ENCODE measurements around the gene LRRC8C.

LRRC8C gene

DNA sequence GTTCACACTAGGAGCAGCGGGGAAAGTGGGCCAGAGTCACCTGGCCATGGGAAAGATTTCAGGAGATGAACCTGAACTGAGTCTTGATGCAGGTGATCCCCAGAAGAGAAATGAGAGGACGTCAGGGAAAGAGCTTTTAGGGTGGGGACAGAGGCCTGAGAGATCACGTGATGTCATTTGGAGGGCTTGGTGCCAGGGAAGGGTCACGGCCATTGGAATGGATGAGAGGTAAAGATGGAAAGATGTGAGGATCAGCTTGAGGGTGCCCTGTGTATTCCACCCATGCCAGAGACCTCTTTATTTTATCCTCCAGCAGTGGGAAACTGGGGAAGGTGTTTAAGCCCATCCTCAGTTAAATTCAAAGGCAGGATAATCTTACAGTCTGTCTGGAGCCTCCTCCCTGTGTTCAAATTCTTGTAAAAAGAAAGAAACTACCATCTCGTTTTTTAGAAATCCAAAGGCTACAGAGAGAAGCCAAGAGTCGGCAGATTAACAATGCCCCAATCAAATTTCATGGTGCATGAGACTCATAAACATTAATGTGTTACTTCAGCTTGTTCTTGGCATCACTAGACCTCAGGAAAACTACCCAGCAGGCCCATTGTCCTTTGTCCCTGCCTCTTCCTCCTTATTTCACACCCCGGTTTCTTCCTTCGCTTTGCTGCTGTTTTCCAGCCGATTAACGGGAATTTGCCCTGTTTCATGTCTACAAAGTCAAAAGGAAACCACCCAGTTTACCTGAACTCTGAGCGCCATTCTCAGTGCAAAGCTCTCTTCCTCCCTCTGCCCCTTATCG, 94.8 kb downstream of the LRRC8C start:
- WGBS (ENCODE audit: extremely low coverage, insufficient coverage, insufficient read length) = no CpG with 5 or more reads among the region's 12 CpGs
- no peak overlapping the region for H3K9ac ChIP-seq (ENCODE audit: low read length)
- no peak overlapping the region for H3K4ac ChIP-seq (ENCODE audit: low read depth, low read length)
- no peak overlapping the region for H3K4me3 ChIP-seq (ENCODE audit: low read depth, low read length)
- no peak overlapping the region for H3K23ac ChIP-seq (ENCODE audit: low read length)
- H4K12ac ChIP-seq (ENCODE audit: low read depth, low read length) = no peak overlapping the region
- no peak overlapping the region for H2BK12ac ChIP-seq (ENCODE audit: low read length)
- H3K79me2 ChIP-seq (ENCODE audit: control insufficient read depth, insufficient read depth, low read length, poor library complexity) = no peaks in the 10 kb centered on the region
- no peak overlapping the region for H2AK5ac ChIP-seq (ENCODE audit: low read length)
- no peaks in the 10 kb centered on the region for H3K4me1 ChIP-seq (ENCODE audit: control insufficient read depth in 1 of 2, insufficient read depth in 2 of 2, low read length in 2 of 2)
- no peak overlapping the region for H2BK120ac ChIP-seq (ENCODE audit: insufficient read depth, low read length, poor library complexity)
- H3K14ac ChIP-seq (ENCODE audit: low read length) = no peak overlapping the region
- no peak overlapping the region for H3K4me2 ChIP-seq (ENCODE audit: low read length)
- H3K79me1 ChIP-seq (ENCODE audit: low read length) = no peaks in the 10 kb centered on the region
- no peaks in the 10 kb centered on the region for H3K36me3 ChIP-seq (ENCODE audit: control insufficient read depth in 1 of 2, insufficient read depth in 2 of 2, low read length in 2 of 2)
- no peak overlapping the region for H2BK5ac ChIP-seq (ENCODE audit: low read depth, low read length, poor library complexity)
- no peak overlapping the region for H2AFZ ChIP-seq (ENCODE audit: insufficient read depth, low read length, poor library complexity)
- peaks cover 1% of the 10 kb centered on the region for H3K9me3 ChIP-seq (ENCODE audit: insufficient read depth, low read depth, low read length)
- DNase-seq = no peak
- H3K27me3 ChIP-seq (ENCODE audit: insufficient read depth, low read length) = no peaks in the 10 kb centered on the region
- no peak overlapping the region for H3K18ac ChIP-seq (ENCODE audit: low read length)
- H3K27ac ChIP-seq (ENCODE audit: low read depth, low read length) = no peak overlapping the region
- H4K8ac ChIP-seq (ENCODE audit: low read depth, low read length) = no peak overlapping the region
- no peak overlapping the region for H4K91ac ChIP-seq (ENCODE audit: low read depth, low read length)

GRCh38 chr1:89728381-89728780, 95.5 kb downstream of the LRRC8C start:
- H3K27ac ChIP-seq (ENCODE audit: low read depth, low read length) = no peak overlapping the region
- no peak overlapping the region for H2AFZ ChIP-seq (ENCODE audit: insufficient read depth, low read length, poor library complexity)
- no peak overlapping the region for H3K14ac ChIP-seq (ENCODE audit: low read length)
- H4K12ac ChIP-seq (ENCODE audit: low read depth, low read length) = no peak overlapping the region
- no peak overlapping the region for H2BK5ac ChIP-seq (ENCODE audit: low read depth, low read length, poor library complexity)
- no peak overlapping the region for H3K23ac ChIP-seq (ENCODE audit: low read length)
- H3K4ac ChIP-seq (ENCODE audit: low read depth, low read length) = no peak overlapping the region
- H3K4me1 ChIP-seq (ENCODE audit: control insufficient read depth in 1 of 2, insufficient read depth in 2 of 2, low read length in 2 of 2) = no peaks in the 10 kb centered on the region
- no peak overlapping the region for H2BK12ac ChIP-seq (ENCODE audit: low read length)
- H2BK120ac ChIP-seq (ENCODE audit: insufficient read depth, low read length, poor library complexity) = no peak overlapping the region
- H3K36me3 ChIP-seq (ENCODE audit: control insufficient read depth in 1 of 2, insufficient read depth in 2 of 2, low read length in 2 of 2) = no peaks in the 10 kb centered on the region
- WGBS (ENCODE audit: extremely low coverage, insufficient coverage, insufficient read length) = no CpG with 5 or more reads among the region's 4 CpGs
- H3K9me3 ChIP-seq (ENCODE audit: insufficient read depth, low read depth, low read length) = peaks cover 1% of the 10 kb centered on the region
- no peak overlapping the region for H4K8ac ChIP-seq (ENCODE audit: low read depth, low read length)
- no peaks in the 10 kb centered on the region for H3K79me2 ChIP-seq (ENCODE audit: control insufficient read depth, insufficient read depth, low read length, poor library complexity)
- DNase-seq = no peak
- no peaks in the 10 kb centered on the region for H3K79me1 ChIP-seq (ENCODE audit: low read length)
- no peaks in the 10 kb centered on the region for H3K27me3 ChIP-seq (ENCODE audit: insufficient read depth, low read length)
- no peak overlapping the region for H3K4me3 ChIP-seq (ENCODE audit: low read depth, low read length)
- H2AK5ac ChIP-seq (ENCODE audit: low read length) = no peak overlapping the region
- no peak overlapping the region for H4K91ac ChIP-seq (ENCODE audit: low read depth, low read length)
- H3K4me2 ChIP-seq (ENCODE audit: low read length) = no peak overlapping the region
- no peak overlapping the region for H3K9ac ChIP-seq (ENCODE audit: low read length)
- no peak overlapping the region for H3K18ac ChIP-seq (ENCODE audit: low read length)

GRCh38 chr1:89732206-89732605, 99.3 kb downstream of the LRRC8C start:
- H3K23ac ChIP-seq (ENCODE audit: low read length) = no peak overlapping the region
- H4K8ac ChIP-seq (ENCODE audit: low read depth, low read length) = no peak overlapping the region
- H3K27me3 ChIP-seq (ENCODE audit: insufficient read depth, low read length) = no peaks in the 10 kb centered on the region
- no peaks in the 10 kb centered on the region for H3K36me3 ChIP-seq (ENCODE audit: control insufficient read depth in 1 of 2, insufficient read depth in 2 of 2, low read length in 2 of 2)
- no peak overlapping the region for H4K12ac ChIP-seq (ENCODE audit: low read depth, low read length)
- H3K4ac ChIP-seq (ENCODE audit: low read depth, low read length) = no peak overlapping the region
- no peaks in the 10 kb centered on the region for H3K79me2 ChIP-seq (ENCODE audit: control insufficient read depth, insufficient read depth, low read length, poor library complexity)
- no peak overlapping the region for H2AK5ac ChIP-seq (ENCODE audit: low read length)
- no peak overlapping the region for H3K27ac ChIP-seq (ENCODE audit: low read depth, low read length)
- no peaks in the 10 kb centered on the region for H3K9me3 ChIP-seq (ENCODE audit: insufficient read depth, low read depth, low read length)
- no peak overlapping the region for H3K4me2 ChIP-seq (ENCODE audit: low read length)
- H2BK5ac ChIP-seq (ENCODE audit: low read depth, low read length, poor library complexity) = no peak overlapping the region
- no peak overlapping the region for H4K91ac ChIP-seq (ENCODE audit: low read depth, low read length)
- H3K79me1 ChIP-seq (ENCODE audit: low read length) = no peaks in the 10 kb centered on the region
- no peak overlapping the region for H3K9ac ChIP-seq (ENCODE audit: low read length)
- WGBS (ENCODE audit: extremely low coverage, insufficient coverage, insufficient read length) = no CpG with 5 or more reads among the region's 1 CpG
- H2AFZ ChIP-seq (ENCODE audit: insufficient read depth, low read length, poor library complexity) = no peak overlapping the region
- H2BK120ac ChIP-seq (ENCODE audit: insufficient read depth, low read length, poor library complexity) = no peak overlapping the region
- no peak overlapping the region for H3K4me3 ChIP-seq (ENCODE audit: low read depth, low read length)
- H3K4me1 ChIP-seq (ENCODE audit: control insufficient read depth in 1 of 2, insufficient read depth in 2 of 2, low read length in 2 of 2) = no peaks in the 10 kb centered on the region
- H3K14ac ChIP-seq (ENCODE audit: low read length) = no peak overlapping the region
- no peak overlapping the region for H3K18ac ChIP-seq (ENCODE audit: low read length)
- DNase-seq = no peak
- no peak overlapping the region for H2BK12ac ChIP-seq (ENCODE audit: low read length)

DNA sequence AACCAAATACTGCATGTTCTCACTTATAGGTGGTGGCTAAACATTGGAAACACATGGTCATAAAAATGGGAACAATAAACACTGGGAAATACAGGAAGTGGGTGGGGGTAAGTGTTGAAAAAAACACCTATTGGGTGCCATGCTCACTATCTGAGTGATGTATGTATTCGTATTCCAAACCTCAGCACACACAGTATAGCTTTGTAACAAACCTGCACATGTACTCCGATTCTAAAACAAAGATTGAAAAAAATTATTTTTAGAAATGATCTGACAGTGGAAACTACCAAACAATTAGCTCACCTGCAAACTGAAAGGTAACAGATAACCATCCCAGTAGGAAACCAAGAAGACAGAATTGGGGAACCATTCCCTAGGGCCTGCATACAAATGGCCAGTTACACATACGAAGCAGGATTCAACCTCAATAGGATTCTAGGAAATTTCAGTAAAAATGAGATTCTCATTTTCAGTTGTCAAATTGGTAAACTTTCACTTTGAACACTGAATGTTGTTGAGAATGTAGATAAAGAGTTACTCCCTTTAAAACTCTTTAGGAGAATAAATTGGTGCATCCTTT, 99.8 kb downstream of the LRRC8C start:
- Histone ChIP-seq H3K27ac (ENCODE audit: low read depth, low read length) (no peak overlapping the region), H3K9me3 (ENCODE audit: insufficient read depth, low read depth, low read length) (no peaks in the 10 kb centered on the region), H3K14ac (ENCODE audit: low read length) (no peak overlapping the region), H4K12ac (ENCODE audit: low read depth, low read length) (no peak overlapping the region), H3K4me2 (ENCODE audit: low read length) (no peak overlapping the region), H3K18ac (ENCODE audit: low read length) (no peak overlapping the region), H3K27me3 (ENCODE audit: insufficient read depth, low read length) (no peaks in the 10 kb centered on the region), H3K4ac (ENCODE audit: low read depth, low read length) (no peak overlapping the region), H2AK5ac (ENCODE audit: low read length) (no peak overlapping the region), H3K23ac (ENCODE audit: low read length) (no peak overlapping the region), H2BK12ac (ENCODE audit: low read length) (no peak overlapping the region), H3K4me1 (ENCODE audit: control insufficient read depth in 1 of 2, insufficient read depth in 2 of 2, low read length in 2 of 2) (no peaks in the 10 kb centered on the region), H2BK120ac (ENCODE audit: insufficient read depth, low read length, poor library complexity) (no peak overlapping the region), H4K8ac (ENCODE audit: low read depth, low read length) (no peak overlapping the region), H2AFZ (ENCODE audit: insufficient read depth, low read length, poor library complexity) (no peak overlapping the region), H3K9ac (ENCODE audit: low read length) (no peak overlapping the region), H3K4me3 (ENCODE audit: low read depth, low read length) (no peak overlapping the region), H4K91ac (ENCODE audit: low read depth, low read length) (no peak overlapping the region), H3K79me2 (ENCODE audit: control insufficient read depth, insufficient read depth, low read length, poor library complexity) (no peaks in the 10 kb centered on the region), H2BK5ac (ENCODE audit: low read depth, low read length, poor library complexity) (no peak overlapping the region), H3K36me3 (ENCODE audit: control insufficient read depth in 1 of 2, insufficient read depth in 2 of 2, low read length in 2 of 2) (no peaks in the 10 kb centered on the region), H3K79me1 (ENCODE audit: low read length) (no peaks in the 10 kb centered on the region)
- no peak for DNase-seq
- WGBS (ENCODE audit: extremely low coverage, insufficient coverage, insufficient read length) = no CpG with 5 or more reads among the region's 3 CpGs
